Nephron progenitor cell (in vitro differentiated cells): ENCODE measurements around the gene ARPC1B.
A peak's percentile ranks its signal among the peaks of the same experiment; 100 is the strongest.
"Not testable (repeated sequence)": the region's sequence is repeated elsewhere in the genome, so short reads cannot be mapped to it uniquely, and the experiment has no call there.

Source experiments
- DNase-seq: peaks from one replicate; pipeline ENCODE4 v3.0.0; 2021
- H3K27ac Mint-ChIP-seq: 2 replicates; pipeline ENCODE4 v1.8.0; 2021; ENCODE audit warnings: mild to moderate bottlenecking, moderate library complexity, mixed read lengths
- H3K27me3 Mint-ChIP-seq: 2 replicates; pipeline ENCODE4 v1.8.0; 2021; ENCODE audit warnings: mild to moderate bottlenecking, low read depth, mixed read lengths; ENCODE audit not compliant: poor library complexity
- H3K36me3 Mint-ChIP-seq: 2 replicates; pipeline ENCODE4 v1.8.0; 2021; ENCODE audit warnings: low read depth, mixed read lengths
- H3K4me1 Mint-ChIP-seq: 2 replicates; pipeline ENCODE4 v1.8.0; 2021; ENCODE audit warnings: mixed read lengths
- H3K4me3 Mint-ChIP-seq: 2 replicates; pipeline ENCODE4 v1.8.0; 2021; ENCODE audit warnings: mild to moderate bottlenecking, moderate library complexity, mixed read lengths
- H3K9me3 Mint-ChIP-seq: 2 replicates; pipeline ENCODE4 v1.8.0; 2021; ENCODE audit warnings: mild to moderate bottlenecking, moderate library complexity, mixed read lengths
- TF ChIP-seq, protein P1 (sequence below): fragments of 200-600 bp; sonication (generic); IDR thresholded peaks from 2 replicates; pipeline ENCODE4 v1.5.0; 2021; ENCODE audit warnings: antibody characterized with exemption

ARPC1B gene

DNA sequence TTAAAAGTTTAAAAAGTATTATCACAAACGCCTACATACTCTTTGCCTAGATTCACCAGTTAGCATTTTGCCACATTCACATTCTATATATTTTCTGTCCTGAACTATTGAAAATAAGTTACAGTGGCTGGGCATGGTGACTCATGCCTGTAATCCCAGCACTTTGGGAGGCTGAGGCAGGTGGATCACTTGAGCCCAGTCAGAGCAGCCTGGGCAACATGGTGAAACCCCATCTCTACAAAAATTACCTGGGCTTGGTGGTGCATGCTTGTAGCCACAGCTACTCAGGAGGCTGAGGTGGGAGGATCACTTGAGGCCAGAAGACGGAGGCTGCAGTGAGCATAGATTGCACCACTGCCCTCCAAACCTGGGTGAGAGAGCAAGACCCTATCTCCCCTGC lies 43.5 kb upstream of the ARPC1B start:
- Mint-ChIP-seq H3K4me3 (no peak overlapping the region), H3K9me3 (no peaks in the 10 kb centered on the region), H3K27me3 (no peaks in the 10 kb centered on the region), H3K27ac (no peak overlapping the region), H3K4me1 (peaks cover 17% of the 10 kb centered on the region), H3K36me3 (peaks cover 41% of the 10 kb centered on the region)
- DNase-seq = no peak
- TF ChIP-seq, protein P1, sequence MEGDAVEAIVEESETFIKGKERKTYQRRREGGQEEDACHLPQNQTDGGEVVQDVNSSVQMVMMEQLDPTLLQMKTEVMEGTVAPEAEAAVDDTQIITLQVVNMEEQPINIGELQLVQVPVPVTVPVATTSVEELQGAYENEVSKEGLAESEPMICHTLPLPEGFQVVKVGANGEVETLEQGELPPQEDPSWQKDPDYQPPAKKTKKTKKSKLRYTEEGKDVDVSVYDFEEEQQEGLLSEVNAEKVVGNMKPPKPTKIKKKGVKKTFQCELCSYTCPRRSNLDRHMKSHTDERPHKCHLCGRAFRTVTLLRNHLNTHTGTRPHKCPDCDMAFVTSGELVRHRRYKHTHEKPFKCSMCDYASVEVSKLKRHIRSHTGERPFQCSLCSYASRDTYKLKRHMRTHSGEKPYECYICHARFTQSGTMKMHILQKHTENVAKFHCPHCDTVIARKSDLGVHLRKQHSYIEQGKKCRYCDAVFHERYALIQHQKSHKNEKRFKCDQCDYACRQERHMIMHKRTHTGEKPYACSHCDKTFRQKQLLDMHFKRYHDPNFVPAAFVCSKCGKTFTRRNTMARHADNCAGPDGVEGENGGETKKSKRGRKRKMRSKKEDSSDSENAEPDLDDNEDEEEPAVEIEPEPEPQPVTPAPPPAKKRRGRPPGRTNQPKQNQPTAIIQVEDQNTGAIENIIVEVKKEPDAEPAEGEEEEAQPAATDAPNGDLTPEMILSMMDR = no peak

DNA sequence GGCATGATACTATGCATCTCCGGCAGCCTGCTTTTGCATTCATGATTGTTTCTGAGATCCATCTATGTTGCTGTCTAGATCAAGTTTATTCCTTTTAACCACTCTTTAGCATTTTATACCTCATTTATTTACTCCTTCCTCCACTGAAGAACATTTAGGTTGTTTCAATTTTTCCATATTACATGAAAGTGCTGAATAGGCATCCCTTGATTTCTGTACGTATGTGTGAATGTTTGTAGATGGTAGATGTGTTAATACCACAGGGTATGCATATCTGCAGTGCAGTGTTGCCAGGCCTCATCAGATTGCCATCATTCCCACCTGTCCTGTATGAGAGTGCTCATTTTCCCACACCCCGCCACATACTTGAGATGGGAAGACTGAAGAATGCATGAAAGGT lies 34.9 kb upstream of the ARPC1B start:
- Mint-ChIP-seq H3K27ac (no peak overlapping the region), H3K4me3 (no peak overlapping the region), H3K27me3 (peaks cover 4% of the 10 kb centered on the region), H3K9me3 (no peaks in the 10 kb centered on the region), H3K36me3 (peaks cover 70% of the 10 kb centered on the region), H3K4me1 (no peaks in the 10 kb centered on the region)
- DNase-seq = no peak
- TF ChIP-seq, protein P1 = no peak

DNA sequence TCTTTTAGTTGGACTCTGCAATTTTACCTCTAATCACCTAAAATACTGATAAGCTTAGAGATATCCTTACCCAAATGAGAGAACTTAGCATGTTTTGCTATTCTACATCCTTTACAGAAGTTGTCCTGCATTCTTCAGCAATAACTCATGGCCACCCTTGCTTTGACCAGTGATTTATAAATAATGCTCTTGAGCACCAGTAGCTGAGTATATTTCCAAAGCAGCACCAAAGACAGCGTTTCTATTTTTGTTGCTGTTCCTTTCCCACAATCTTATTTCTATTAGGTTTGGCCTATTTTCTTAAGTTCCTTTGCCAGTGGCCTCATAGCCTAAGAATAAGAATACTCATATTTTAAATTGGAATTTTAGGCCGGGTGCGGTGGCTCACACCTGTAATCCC lies 33.9 kb upstream of the ARPC1B start:
- no peak for DNase-seq
- no peak overlapping the region for H3K27ac Mint-ChIP-seq
- peaks cover 4% of the 10 kb centered on the region for H3K27me3 Mint-ChIP-seq
- peaks cover 71% of the 10 kb centered on the region for H3K36me3 Mint-ChIP-seq
- H3K9me3 Mint-ChIP-seq = no peaks in the 10 kb centered on the region
- no peak overlapping the region for H3K4me3 Mint-ChIP-seq
- no peaks in the 10 kb centered on the region for H3K4me1 Mint-ChIP-seq
- TF ChIP-seq, protein P1 = no peak

DNA sequence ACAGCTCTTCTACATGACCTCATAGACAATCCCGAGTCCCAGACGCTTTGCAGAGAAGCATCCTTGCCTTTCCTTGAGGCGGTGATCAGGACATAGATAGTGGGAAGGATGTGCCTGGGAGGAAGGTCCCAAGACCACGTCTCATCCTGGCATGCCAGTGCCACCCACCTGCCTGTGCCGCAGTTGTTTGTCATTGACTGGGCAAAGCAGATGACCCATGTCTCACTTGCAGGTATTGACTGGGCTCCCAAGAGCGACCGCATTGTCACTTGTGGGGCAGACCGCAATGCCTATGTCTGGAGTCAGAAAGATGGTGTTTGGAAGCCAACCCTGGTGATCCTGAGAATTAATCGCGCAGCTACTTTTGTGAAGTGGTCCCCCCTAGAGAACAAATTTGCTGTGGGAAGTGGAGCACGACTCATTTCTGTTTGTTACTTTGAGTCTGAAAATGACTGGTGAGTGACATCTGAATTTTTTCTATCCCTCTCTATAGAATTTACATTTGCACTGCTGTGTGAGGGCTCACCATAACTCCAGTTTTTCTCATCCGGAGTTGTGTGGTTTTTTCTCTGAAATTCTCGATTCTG lies 30.4 kb upstream of the ARPC1B start:
- H3K27me3 Mint-ChIP-seq = peaks cover 4% of the 10 kb centered on the region
- TF ChIP-seq, protein P1 = no peak
- H3K4me1 Mint-ChIP-seq = no peaks in the 10 kb centered on the region
- peaks cover 75% of the 10 kb centered on the region for H3K36me3 Mint-ChIP-seq
- peak overlapping the region; percentile 56 for H3K27ac Mint-ChIP-seq
- H3K4me3 Mint-ChIP-seq = no peak overlapping the region
- no peak for DNase-seq
- no peaks in the 10 kb centered on the region for H3K9me3 Mint-ChIP-seq

DNA sequence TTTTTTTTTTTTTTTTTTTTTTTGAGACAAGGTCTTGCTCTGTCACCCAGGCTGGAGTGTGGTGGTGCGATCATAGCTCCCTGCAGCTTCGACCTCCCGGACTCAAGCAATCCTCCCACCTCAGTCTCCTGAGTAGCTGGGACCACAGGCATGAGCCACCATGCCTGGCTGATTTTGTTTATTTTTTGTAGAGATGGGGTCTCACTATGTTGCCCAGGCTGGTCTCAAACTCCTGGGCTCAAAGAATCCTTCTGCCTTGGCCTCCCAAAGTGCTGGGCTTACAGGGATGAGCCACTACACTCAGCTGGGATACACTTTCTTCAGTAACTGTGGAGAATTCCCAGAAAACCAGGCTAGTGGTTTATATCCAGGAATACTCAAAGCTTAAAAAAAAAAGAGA lies 23.9 kb upstream of the ARPC1B start:
- H3K4me1 Mint-ChIP-seq, H3K27me3 Mint-ChIP-seq, H3K9me3 Mint-ChIP-seq, H3K4me3 Mint-ChIP-seq, DNase-seq: not testable (repeated sequence)
- Mint-ChIP-seq H3K36me3 (peaks cover 48% of the 10 kb centered on the region), H3K27ac (peak overlapping the region; percentile 47)

DNA sequence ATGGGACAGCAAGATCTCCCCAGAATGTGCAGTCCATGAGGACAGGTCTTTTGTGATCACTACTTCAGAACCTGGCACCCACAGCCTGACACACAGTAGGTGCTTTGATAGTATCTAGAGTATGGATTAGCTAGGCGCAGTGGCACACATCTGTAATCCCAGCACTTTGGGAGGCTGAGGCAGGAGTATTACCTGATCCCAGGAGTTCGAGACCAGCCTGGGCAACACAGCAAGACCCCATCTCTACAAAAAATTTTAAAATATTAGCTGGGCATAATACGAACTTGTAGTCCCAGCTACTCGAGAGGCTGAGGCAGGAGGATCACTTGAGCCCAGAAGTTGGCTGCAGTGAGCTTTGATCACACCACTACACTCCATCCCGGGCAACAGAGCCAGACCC lies 22.3 kb upstream of the ARPC1B start:
- Mint-ChIP-seq H3K4me3 (no peak overlapping the region), H3K27ac (no peak overlapping the region), H3K9me3 (no peaks in the 10 kb centered on the region), H3K27me3 (no peaks in the 10 kb centered on the region), H3K36me3 (peaks cover 56% of the 10 kb centered on the region), H3K4me1 (no peaks in the 10 kb centered on the region)
- DNase-seq = no peak
- TF ChIP-seq, protein P1 = no peak
